H1 (cell line): ENCODE measurements around the gene ANO6.

Experiments
- ATF2 ChIP-seq: IDR thresholded peaks from 2 replicates; pipeline ENCODE4 v1.6.1; 2012; ENCODE audit warnings: low read length, inconsistent platforms
- CEBPB ChIP-seq: IDR thresholded peaks from 2 replicates; pipeline ENCODE4 v1.6.1; 2012; ENCODE audit warnings: low read depth, low read length
- CTCF ChIP-seq, 3 experiments: IDR thresholded peaks; 1 replicate in 2 of 3; 2 replicates in 1 of 3; pipeline versions ENCODE4 v1.5.1 to v1.6.1; 2011; ENCODE audit warnings: low read length in 3 of 3, mild to moderate bottlenecking in 3 of 3, inconsistent platforms in 2 of 3, low read depth in 1 of 3, moderate library complexity in 1 of 3; ENCODE audit not compliant: insufficient read depth in 1 of 3; ENCODE audit errors: control extremely low read depth in 1 of 3
- EZH2 ChIP-seq: fragments of 200-600 bp; sonication (generic); IDR thresholded peaks from 2 replicates; pipeline ENCODE4 v1.7.1; 2012; ENCODE audit warnings: low read depth, mild to moderate bottlenecking, moderate library complexity, low read length, inconsistent platforms; ENCODE audit not compliant: severe bottlenecking
- JUN ChIP-seq: IDR thresholded peaks from 2 replicates; pipeline ENCODE4 v1.6.1; 2011; ENCODE audit warnings: low read depth, mild to moderate bottlenecking, improper control_type of control experiment, low read length
- POLR2A ChIP-seq, 2 experiments: IDR thresholded peaks; 1 replicate in 1 of 2; 2 replicates in 1 of 2; pipeline ENCODE4 v1.6.1; 2011; ENCODE audit warnings: low read depth in 2 of 2, low read length in 2 of 2, mild to moderate bottlenecking in 2 of 2; ENCODE audit errors: control extremely low read depth in 1 of 2
- POLR2AphosphoS5 ChIP-seq: IDR thresholded peaks from 2 replicates; pipeline ENCODE4 v1.6.1; 2011; ENCODE audit warnings: low read depth, low read length
- TAF1 ChIP-seq: IDR thresholded peaks from 2 replicates; pipeline ENCODE4 v1.6.1; 2011; ENCODE audit warnings: mild to moderate bottlenecking, low read depth, low read length
- TF ChIP-seq, protein P1 (sequence below): IDR thresholded peaks from 2 replicates; pipeline ENCODE4 v1.6.1; 2012; ENCODE audit warnings: inconsistent platforms

DNA sequence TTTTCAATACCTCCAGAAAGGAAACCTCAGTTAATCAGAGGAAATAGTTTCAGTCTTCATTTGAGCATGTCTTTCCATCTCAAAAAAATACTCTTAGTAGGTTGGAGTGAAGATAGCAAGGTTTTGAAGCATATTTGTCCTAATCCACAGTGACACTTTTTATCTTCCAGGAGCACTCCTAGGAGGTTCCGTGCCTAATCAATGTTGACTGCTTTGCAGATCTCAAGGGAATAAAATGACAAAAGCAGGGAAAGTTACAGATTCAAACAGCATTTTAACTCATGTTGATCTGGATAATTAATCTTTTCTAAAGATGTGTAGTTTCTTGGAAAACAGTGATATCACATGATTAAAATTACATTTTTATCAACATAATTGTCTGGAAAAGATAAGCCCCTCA, 213.9 kb downstream of the ANO6 start:
- TF ChIP-seq CTCF (IDR thresholded peaks at IDR 0.05; ENCODE audit: control extremely low read depth in 1 of 3, insufficient read depth in 1 of 3, low read depth in 1 of 3, low read length in 3 of 3) = no peak
- TF ChIP-seq, protein P1, sequence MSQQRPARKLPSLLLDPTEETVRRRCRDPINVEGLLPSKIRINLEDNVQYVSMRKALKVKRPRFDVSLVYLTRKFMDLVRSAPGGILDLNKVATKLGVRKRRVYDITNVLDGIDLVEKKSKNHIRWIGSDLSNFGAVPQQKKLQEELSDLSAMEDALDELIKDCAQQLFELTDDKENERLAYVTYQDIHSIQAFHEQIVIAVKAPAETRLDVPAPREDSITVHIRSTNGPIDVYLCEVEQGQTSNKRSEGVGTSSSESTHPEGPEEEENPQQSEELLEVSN = no peak
- TF ChIP-seq POLR2AphosphoS5 = no peak
- no peak for TF ChIP-seq CEBPB
- TF ChIP-seq POLR2A (IDR thresholded peaks at IDR 0.05; ENCODE audit: control extremely low read depth in 1 of 2, low read depth in 2 of 2, low read length in 2 of 2) = no peak
- TF ChIP-seq TAF1 = no peak
- no peak for TF ChIP-seq EZH2
- TF ChIP-seq JUN = no peak
- no peak for TF ChIP-seq ATF2
